Right atrium auricular region (tissue), 2 donors: ENCODE data around the gene NFATC2. TPM values are rescaled to one million over a fixed set of nuclear protein-coding genes. Genes with fewer than 3 reads are reported as not detected.
A peak's percentile ranks its signal among the peaks of the same experiment; 100 is the strongest.

ENCODE experiments used
- DNase-seq: peaks from one replicate; pipeline ENCODE4 v3.0.0-alpha.2; 2019; ENCODE audit warnings: low spot score
- H3K27ac ChIP-seq, 2 donors: fragments of 200-600 bp; sonication (generic); 1 replicate in 1 of 2; 2 replicates in 1 of 2; pipeline ENCODE4 v1.5.1; 2016 to 2019
- H3K27me3 ChIP-seq, 2 donors: fragments of 200-600 bp; sonication (generic); one replicate each; pipeline versions ENCODE4 v1.5.1 to v1.6.0; 2017 to 2019
- H3K36me3 ChIP-seq: fragments of 200-600 bp; sonication (generic); one replicate; pipeline ENCODE4 v1.5.1; 2016
- H3K4me1 ChIP-seq, 2 donors: fragments of 200-600 bp; sonication (generic); one replicate each; pipeline versions ENCODE4 v1.5.1 to v1.6.0; 2017 to 2019
- H3K4me3 ChIP-seq, 2 donors: fragments of 200-600 bp; sonication (generic); 1 replicate in 1 of 2; 2 replicates in 1 of 2; pipeline ENCODE4 v1.5.1; 2017 to 2019; ENCODE audit warnings: mild to moderate bottlenecking in 1 of 2, moderate library complexity in 1 of 2
- H3K9me3 ChIP-seq, 2 donors: fragments of 200-600 bp; sonication (generic); one replicate each; pipeline ENCODE4 v1.5.1; 2019
- total RNA-seq, 2 donors: library from RNA; depleted of rRNA; stranded (reverse); fragments of >200 nt; gene quantifications; one replicate each; pipeline ENCODE4 v1.1.0, GENCODE V29; 2016
- TF ChIP-seq, protein P1 (sequence below), 2 donors: fragments of 200-600 bp; sonication (generic); IDR thresholded peaks; one replicate each; pipeline ENCODE4 v1.5.1; 2019; ENCODE audit warnings: antibody characterized with exemption in 2 of 2

The NFATC2 gene
- total RNA-seq, 2 donors from 2014 or later, result 8.6 to 12.5 TPM

DNA sequence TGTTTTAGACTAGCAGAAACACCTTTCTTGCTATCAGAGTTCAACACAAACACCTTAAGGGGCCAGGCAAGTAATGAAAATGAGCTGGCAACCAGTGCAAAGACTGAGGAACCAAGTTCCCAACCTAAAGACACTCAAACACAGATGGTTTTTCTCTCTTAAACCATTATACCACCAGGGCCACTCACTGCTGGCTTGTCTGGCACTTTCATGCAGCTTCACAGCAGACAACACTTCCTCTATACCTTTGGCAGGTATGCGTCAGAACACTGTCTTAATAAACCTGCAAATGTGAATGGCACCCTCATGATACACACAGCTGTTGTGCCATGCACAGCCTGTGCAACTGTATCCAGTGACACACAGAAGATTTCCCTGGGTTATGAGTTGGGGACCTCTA lies 41.6 kb downstream of the NFATC2 start:
- no peak overlapping the region for H3K27ac ChIP-seq
- H3K4me1 ChIP-seq, result peaks cover 0 to 18% of the 10 kb centered on the region in 2 donors
- no peaks in the 10 kb centered on the region for H3K27me3 ChIP-seq
- H3K36me3 ChIP-seq, result no peaks in the 10 kb centered on the region
- no peak for DNase-seq
- no peak overlapping the region for H3K4me3 ChIP-seq
- TF ChIP-seq, protein P1, sequence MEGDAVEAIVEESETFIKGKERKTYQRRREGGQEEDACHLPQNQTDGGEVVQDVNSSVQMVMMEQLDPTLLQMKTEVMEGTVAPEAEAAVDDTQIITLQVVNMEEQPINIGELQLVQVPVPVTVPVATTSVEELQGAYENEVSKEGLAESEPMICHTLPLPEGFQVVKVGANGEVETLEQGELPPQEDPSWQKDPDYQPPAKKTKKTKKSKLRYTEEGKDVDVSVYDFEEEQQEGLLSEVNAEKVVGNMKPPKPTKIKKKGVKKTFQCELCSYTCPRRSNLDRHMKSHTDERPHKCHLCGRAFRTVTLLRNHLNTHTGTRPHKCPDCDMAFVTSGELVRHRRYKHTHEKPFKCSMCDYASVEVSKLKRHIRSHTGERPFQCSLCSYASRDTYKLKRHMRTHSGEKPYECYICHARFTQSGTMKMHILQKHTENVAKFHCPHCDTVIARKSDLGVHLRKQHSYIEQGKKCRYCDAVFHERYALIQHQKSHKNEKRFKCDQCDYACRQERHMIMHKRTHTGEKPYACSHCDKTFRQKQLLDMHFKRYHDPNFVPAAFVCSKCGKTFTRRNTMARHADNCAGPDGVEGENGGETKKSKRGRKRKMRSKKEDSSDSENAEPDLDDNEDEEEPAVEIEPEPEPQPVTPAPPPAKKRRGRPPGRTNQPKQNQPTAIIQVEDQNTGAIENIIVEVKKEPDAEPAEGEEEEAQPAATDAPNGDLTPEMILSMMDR (IDR thresholded peaks at IDR 0.05), result no peak
- H3K9me3 ChIP-seq, result no peaks in the 10 kb centered on the region

DNA sequence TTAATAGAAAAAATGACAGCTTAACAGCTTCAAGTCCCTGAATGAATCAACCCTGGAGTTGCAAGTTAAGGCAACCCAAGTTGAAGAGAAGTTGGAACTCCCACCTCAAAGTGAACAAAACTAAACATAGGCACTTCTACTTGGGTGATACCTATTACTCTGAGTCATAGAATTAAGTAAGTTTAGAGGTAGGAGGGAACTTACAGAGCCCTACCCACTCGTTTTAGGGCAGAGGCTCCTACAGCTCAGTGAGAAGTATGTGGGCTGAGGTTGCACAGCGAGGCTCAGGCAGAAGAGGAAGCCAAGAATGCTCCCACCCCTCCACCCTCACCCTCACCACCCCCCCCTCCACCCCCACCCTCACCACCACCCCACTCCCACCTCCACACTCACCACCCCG lies 42.2 kb downstream of the NFATC2 start:
- no peak overlapping the region for H3K27ac ChIP-seq
- no peaks in the 10 kb centered on the region for H3K36me3 ChIP-seq
- no peak overlapping the region for H3K4me3 ChIP-seq
- TF ChIP-seq, protein P1 (IDR thresholded peaks at IDR 0.05), result no peak
- no peaks in the 10 kb centered on the region for H3K9me3 ChIP-seq
- H3K27me3 ChIP-seq, result no peaks in the 10 kb centered on the region
- H3K4me1 ChIP-seq, result peaks cover 0 to 18% of the 10 kb centered on the region in 2 donors
- DNase-seq, result no peak

DNA sequence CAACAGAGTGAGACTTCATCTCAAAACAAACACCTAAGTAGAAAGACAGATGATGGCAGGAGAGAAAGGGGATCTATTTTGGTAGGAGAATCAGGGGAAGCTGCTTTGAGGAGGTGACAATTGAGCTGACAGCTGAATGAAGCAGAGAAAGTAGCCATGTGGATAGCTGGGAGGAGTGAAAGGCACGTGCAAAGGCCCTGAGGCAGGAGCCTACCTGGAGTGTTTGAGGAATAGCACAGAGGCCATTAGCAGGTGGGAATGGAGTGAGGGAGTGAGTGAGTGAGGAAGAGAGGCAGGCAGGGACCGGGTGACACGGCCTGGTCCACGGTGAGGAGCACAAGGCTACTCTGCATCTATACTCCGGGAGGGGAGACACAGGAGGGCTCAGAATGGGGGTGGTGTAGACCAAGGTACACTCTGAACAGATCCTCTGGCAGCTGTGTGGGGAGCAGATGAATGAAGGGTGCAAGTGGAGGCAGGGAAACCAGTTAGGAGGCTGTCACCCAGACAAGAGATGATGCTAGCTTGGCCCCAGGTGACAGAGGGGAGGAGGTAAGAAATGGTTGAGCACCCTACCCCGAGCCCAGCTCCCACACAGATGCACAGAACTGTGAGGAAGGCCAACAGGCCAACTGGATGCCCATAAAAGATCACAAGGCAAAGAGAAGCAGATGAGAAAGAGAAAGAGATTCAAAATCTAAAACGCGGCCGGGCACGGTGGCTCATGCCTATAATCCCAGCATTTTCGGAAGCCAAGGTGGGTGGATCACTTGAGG lies 43.6 kb downstream of the NFATC2 start:
- Histone ChIP-seq H3K27ac (no peak overlapping the region), H3K9me3 (no peaks in the 10 kb centered on the region), H3K4me3 (no peak overlapping the region), H3K36me3 (no peaks in the 10 kb centered on the region), H3K4me1 (peaks cover 0 to 18% of the 10 kb centered on the region in 2 donors), H3K27me3 (no peaks in the 10 kb centered on the region)
- TF ChIP-seq, protein P1 (IDR thresholded peaks at IDR 0.05), result no peak
- DNase-seq, result no peak

DNA sequence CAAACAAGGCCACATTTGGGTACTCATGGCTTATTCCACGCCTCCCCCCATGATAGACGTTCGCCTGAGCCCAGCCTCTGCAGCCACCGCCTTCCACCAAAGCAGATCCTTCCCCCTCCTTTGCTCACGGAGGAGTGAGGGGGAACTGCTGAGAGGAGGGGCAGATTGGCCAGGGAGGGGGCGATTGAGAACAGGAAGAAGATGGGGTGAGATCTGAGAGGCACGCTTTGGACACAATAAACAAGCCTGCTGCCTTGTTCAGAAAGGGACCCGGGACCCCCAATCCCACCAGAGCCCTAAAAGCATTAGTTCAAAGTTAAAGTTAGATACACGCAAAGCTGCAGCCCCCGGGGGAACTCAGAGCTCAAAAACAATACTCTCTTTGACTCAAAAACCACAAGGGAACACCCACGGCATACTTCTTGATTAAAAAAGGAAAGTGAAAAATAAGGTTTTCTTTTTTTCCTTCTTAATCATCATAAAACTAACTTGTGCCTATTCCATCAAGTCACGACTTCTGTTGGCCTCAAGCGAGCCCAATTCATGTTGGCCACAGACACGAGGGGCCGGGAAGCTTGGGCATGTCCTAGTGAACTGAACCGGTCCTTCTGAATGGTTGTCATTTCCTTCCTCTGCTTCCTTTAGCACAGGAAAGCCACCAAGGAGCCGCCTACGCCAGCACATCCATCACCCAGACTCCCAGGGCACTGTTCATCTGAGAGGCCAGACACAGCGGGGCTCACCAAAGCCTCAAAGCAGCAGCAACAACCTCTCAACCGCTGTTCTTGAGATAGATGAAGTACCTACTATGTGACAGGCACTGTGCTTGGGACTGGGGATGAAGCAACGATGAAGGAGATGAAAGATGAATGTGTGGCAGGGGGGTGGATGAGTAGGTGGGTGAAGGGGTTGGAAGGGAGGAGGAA lies 44.7 kb downstream of the NFATC2 start:
- Histone ChIP-seq H3K27ac (no peak overlapping the region), H3K27me3 (no peaks in the 10 kb centered on the region), H3K4me3 (peak overlapping the region in 1 of 2 donors; percentile 4), H3K9me3 (no peaks in the 10 kb centered on the region), H3K4me1 (peaks cover 0 to 26% of the 10 kb centered on the region in 2 donors), H3K36me3 (no peaks in the 10 kb centered on the region)
- no peak for DNase-seq
- TF ChIP-seq, protein P1 (IDR thresholded peaks at IDR 0.05), result no peak

DNA sequence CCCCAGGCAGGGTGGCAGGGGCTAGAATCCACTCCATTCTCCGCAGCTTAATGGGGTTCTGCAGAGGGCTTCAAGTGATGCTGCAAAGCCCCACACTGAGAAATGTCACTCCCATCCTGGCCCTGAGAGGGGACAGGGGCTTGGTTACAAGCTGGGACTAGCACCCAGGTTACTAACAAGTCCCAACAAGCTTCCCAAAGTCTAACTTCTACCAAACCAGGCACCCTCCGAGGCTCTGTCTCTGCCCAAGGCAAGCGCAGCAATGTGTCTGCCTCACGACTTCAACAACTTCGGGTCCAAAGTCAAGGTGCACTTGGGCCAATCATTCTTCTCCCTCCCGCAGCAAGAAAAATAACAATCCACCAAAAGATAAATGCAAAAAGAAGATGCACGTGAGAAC lies 45.6 kb downstream of the NFATC2 start:
- Histone ChIP-seq H3K4me3 (no peak overlapping the region), H3K27me3 (no peaks in the 10 kb centered on the region), H3K9me3 (no peaks in the 10 kb centered on the region), H3K4me1 (peaks cover 0 to 35% of the 10 kb centered on the region in 2 donors), H3K36me3 (no peaks in the 10 kb centered on the region), H3K27ac (no peak overlapping the region)
- no peak for DNase-seq
- TF ChIP-seq, protein P1 (IDR thresholded peaks at IDR 0.05), result no peak
